Glutamatergic neuron (in vitro differentiated cells): ENCODE measurements around the gene CACNG7. TPM values are rescaled to one million over a fixed set of nuclear protein-coding genes. Genes with fewer than 3 reads are reported as not detected.

ENCODE experiments used
- DNase-seq: peaks from one replicate; pipeline ENCODE4 v3.0.0; 2022
- H3K27ac Mint-ChIP-seq: one replicate; pipeline ENCODE4 v1.8.0; 2020; ENCODE audit warnings: mild to moderate bottlenecking, mixed read lengths, inconsistent platforms; ENCODE audit not compliant: unreplicated experiment
- H3K27me3 Mint-ChIP-seq: one replicate; pipeline ENCODE4 v1.8.0; 2020; ENCODE audit warnings: mild to moderate bottlenecking, moderate library complexity, mixed read lengths, inconsistent platforms; ENCODE audit not compliant: unreplicated experiment
- H3K36me3 Mint-ChIP-seq: one replicate; pipeline ENCODE4 v1.8.0; 2020; ENCODE audit warnings: mild to moderate bottlenecking, mixed read lengths, inconsistent platforms; ENCODE audit not compliant: unreplicated experiment
- H3K4me1 Mint-ChIP-seq: one replicate; pipeline ENCODE4 v1.8.0; 2020; ENCODE audit warnings: mild to moderate bottlenecking, low read depth, mixed read lengths, inconsistent platforms; ENCODE audit not compliant: unreplicated experiment
- H3K4me3 Mint-ChIP-seq: one replicate; pipeline ENCODE4 v1.8.0; 2020; ENCODE audit warnings: mild to moderate bottlenecking, mixed read lengths, inconsistent platforms; ENCODE audit not compliant: unreplicated experiment
- H3K9me3 Mint-ChIP-seq: one replicate; pipeline ENCODE4 v1.8.0; 2020; ENCODE audit warnings: mild to moderate bottlenecking, moderate library complexity, mixed read lengths, inconsistent platforms; ENCODE audit not compliant: unreplicated experiment
- total RNA-seq: library from RNA; stranded (reverse); fragmentation: NEBNext Ultra II Directional; extraction: Animal tissue kit (Norgen Biotek cat#: 25700); gene quantifications from one replicate; pipeline ENCODE4 v1.2.1, GENCODE V29; 2021; ENCODE audit not compliant: unreplicated experiment
- TF ChIP-seq, protein P1 (sequence below): fragments of 200-600 bp; sonication (generic); IDR thresholded peaks from one replicate; pipeline ENCODE4 v1.5.0; 2021; ENCODE audit not compliant: partially characterized antibody, unreplicated experiment

The CACNG7 gene
- total RNA-seq, 1 donor from 2014 or later = 60.4 TPM

DNA sequence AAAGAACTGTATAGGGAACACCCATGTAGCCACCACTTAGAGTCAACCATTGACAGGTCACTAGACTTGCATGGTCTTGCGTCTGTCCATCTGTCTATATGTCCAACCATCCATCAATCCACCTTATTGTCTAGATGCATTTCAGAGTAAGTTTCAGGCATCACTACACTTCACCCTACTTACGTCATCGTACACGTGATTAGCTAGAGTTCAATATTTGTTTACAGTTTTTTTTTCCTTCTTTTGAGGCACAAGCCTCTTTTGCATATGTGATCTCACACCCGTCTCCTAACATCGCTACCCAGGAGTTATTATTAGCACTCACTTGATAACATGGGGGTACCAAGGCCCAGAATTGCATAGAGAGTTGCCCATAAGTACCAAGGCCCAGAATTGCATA, 6.9 kb downstream of the CACNG7 start:
- Mint-ChIP-seq H3K4me1 (peaks cover 2% of the 10 kb centered on the region), H3K9me3 (peaks cover 6% of the 10 kb centered on the region), H3K36me3 (peaks cover 8% of the 10 kb centered on the region), H3K27ac (no peak overlapping the region), H3K27me3 (peaks cover 6% of the 10 kb centered on the region), H3K4me3 (no peak overlapping the region)
- TF ChIP-seq, protein P1, sequence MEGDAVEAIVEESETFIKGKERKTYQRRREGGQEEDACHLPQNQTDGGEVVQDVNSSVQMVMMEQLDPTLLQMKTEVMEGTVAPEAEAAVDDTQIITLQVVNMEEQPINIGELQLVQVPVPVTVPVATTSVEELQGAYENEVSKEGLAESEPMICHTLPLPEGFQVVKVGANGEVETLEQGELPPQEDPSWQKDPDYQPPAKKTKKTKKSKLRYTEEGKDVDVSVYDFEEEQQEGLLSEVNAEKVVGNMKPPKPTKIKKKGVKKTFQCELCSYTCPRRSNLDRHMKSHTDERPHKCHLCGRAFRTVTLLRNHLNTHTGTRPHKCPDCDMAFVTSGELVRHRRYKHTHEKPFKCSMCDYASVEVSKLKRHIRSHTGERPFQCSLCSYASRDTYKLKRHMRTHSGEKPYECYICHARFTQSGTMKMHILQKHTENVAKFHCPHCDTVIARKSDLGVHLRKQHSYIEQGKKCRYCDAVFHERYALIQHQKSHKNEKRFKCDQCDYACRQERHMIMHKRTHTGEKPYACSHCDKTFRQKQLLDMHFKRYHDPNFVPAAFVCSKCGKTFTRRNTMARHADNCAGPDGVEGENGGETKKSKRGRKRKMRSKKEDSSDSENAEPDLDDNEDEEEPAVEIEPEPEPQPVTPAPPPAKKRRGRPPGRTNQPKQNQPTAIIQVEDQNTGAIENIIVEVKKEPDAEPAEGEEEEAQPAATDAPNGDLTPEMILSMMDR = no peak
- DNase-seq = no peak

DNA sequence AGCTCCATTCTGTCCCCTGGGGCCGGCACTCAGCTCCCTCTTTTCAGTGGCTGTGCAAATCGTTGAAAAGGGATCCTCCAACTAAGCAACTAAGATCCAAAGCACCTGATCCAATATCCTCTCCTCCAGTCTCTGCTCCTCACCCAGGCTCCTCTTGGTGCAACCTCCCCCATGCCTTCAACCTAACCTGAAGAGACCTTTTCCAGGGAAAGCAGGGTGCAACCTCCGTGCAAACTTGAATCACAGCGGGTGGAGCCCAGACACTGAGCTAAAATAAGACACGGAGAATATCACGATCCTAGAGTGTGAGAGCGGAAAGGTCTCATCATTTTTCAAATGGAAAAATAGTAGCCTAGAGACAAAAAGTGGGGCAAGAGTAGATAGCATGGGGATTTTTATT, 8.3 kb downstream of the CACNG7 start:
- Mint-ChIP-seq H3K36me3 (peaks cover 8% of the 10 kb centered on the region), H3K4me1 (no peaks in the 10 kb centered on the region), H3K27me3 (peaks cover 4% of the 10 kb centered on the region)

DNA sequence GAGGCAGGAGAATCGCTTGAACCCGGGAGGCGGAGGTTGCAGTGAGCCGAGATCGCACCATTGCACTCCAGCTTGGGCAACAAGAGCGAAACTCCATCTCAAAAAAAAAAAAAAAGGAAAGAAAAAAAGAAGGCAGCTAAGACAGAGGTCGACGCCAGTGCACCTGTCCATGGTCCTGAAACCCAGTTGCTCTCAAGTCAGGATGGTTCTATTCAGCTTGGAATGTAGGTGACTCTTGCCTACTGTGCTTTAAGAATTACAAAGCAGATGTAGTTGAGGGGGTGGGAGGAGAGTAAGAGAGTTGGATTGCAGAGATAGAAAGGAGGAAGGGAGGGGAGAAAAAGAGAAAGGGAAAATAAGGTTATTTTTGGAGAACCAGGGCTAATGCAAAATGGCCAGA, 18.7 kb downstream of the CACNG7 start:
- peaks cover 5% of the 10 kb centered on the region for H3K27me3 Mint-ChIP-seq
- no peak for DNase-seq
- no peaks in the 10 kb centered on the region for H3K4me1 Mint-ChIP-seq
- TF ChIP-seq, protein P1 = no peak
- H3K27ac Mint-ChIP-seq = no peak overlapping the region
- H3K9me3 Mint-ChIP-seq = peaks cover 4% of the 10 kb centered on the region
- H3K4me3 Mint-ChIP-seq = no peak overlapping the region
- H3K36me3 Mint-ChIP-seq = peaks cover 8% of the 10 kb centered on the region

More for the DNA sequence above, 8.3 kb downstream of the CACNG7 start:
- DNase-seq = no peak
- no peak overlapping the region for H3K4me3 Mint-ChIP-seq
- H3K27ac Mint-ChIP-seq = no peak overlapping the region
- TF ChIP-seq, protein P1 = no peak
- H3K9me3 Mint-ChIP-seq = peaks cover 8% of the 10 kb centered on the region

DNA sequence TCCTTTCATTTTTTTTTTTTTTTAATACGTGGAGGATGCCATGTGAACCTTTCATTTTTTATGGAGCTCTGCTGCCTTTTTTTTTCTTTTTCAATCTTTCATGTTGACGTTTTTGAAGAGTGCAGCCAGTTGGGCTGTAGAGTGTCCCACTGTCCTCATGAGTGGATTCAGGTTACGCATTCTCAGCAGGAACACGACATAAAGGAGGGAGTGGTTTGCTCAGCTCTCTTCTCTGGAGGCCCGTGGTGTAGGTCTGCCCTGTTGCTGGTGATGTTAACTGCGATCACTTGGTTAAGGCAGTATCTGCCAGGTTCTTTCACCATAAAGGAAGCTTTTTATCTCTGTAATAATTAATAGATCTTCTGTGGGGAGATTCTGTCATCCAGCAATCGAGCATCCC, 27.0 kb downstream of the CACNG7 start:
- Mint-ChIP-seq H3K4me3 (no peak overlapping the region), H3K9me3 (peaks cover 1% of the 10 kb centered on the region), H3K27me3 (no peaks in the 10 kb centered on the region), H3K4me1 (peaks cover 3% of the 10 kb centered on the region), H3K36me3 (peaks cover 19% of the 10 kb centered on the region), H3K27ac (no peak overlapping the region)
- TF ChIP-seq, protein P1 = no peak
- DNase-seq = no peak

DNA sequence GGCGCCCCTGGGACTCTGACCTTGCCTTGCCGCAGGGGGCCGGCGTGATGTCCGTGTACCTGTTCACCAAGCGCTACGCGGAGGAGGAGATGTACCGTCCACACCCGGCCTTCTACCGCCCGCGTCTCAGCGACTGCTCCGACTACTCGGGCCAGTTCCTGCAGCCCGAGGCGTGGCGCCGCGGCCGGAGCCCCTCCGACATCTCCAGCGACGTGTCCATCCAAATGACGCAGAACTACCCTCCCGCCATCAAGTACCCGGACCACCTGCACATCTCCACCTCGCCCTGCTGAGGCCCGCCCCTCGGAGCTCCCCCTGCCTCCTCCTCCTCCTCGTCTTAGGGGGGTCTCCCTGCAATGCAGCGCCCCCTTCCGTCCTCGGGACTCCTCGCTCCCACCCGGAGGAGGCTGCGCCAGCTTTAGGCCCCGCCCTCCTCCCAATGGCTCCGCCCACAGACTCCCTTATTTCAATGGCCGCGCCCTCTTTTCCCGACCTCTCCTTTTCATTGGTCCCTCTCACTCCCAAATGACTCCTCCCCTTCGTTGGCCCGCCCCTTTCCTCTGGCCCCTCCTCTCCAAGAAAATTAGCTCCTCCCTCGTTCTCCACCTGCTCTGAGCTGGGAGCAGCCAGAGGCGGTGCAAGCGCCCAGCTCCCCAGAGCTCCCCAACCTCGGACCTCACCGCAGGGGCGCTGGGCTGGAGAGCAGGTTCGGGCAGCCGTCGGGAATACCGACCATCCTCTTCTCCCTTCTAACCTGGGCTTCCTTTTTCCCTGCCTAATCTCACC, 33.1 kb downstream of the CACNG7 start:
- Mint-ChIP-seq H3K27ac (no peak overlapping the region), H3K36me3 (peaks cover 23% of the 10 kb centered on the region), H3K27me3 (peaks cover 4% of the 10 kb centered on the region), H3K4me1 (peaks cover 6% of the 10 kb centered on the region), H3K4me3 (peak overlapping the region; percentile 74), H3K9me3 (peaks cover 5% of the 10 kb centered on the region)
- TF ChIP-seq, protein P1 = peak; percentile 58
- peak; percentile 87 for DNase-seq
